A673 (cell line): Measurements from ENCODE around the gene TMC1. TPM values are rescaled to one million over a fixed set of nuclear protein-coding genes. Genes with fewer than 3 reads are reported as not detected.

Experiments used
- BruUV-seq: library from RNA; stranded (reverse); fragments of 400-500 nt; replicated peaks from 2 replicates; lab custom pipeline; 2021; lab: Mats Ljungman, UMichigan
- CTCF ChIA-PET: fragments of 300-600 bp; sonication (Branson Sonifier 250); formaldehyde crosslinking; loops from one replicate; lab custom pipeline; 2022; ENCODE audit warnings: antibody characterized with exemption; lab: Charles Lee
- POLR2A ChIA-PET: fragments of 300-600 bp; sonication (Branson Sonifier 250); formaldehyde crosslinking; loops from one replicate; lab custom pipeline; 2022; ENCODE audit warnings: antibody characterized with exemption; ENCODE audit not compliant: low non-redundant PET; lab: Charles Lee
- DNase-seq: peaks from one replicate; pipeline ENCODE4 v3.0.0-alpha.2; 2015; ENCODE audit warnings: low spot score
- H3K27ac ChIP-seq: fragments of 200-600 bp; sonication (generic); 2 replicates; pipeline ENCODE4 v1.5.1; 2016; ENCODE audit warnings: mixed run types, low read depth, mild to moderate bottlenecking, mixed read lengths, antibody characterized with exemption, low read length; ENCODE audit not compliant: poor library complexity, severe bottlenecking
- H3K27me3 ChIP-seq: fragments of 200-600 bp; sonication (generic); replicated peaks from 2 replicates; pipeline ENCODE4 v1.6.1; 2017; ENCODE audit warnings: mixed run types, low read depth, mild to moderate bottlenecking, mixed read lengths, antibody characterized with exemption, low read length; ENCODE audit not compliant: insufficient read depth, poor library complexity
- H3K36me3 ChIP-seq: fragments of 200-600 bp; sonication (generic); 2 replicates; pipeline ENCODE4 v1.6.1; 2016; ENCODE audit warnings: mixed run types, mild to moderate bottlenecking, mixed read lengths, antibody characterized with exemption, low read length; ENCODE audit not compliant: insufficient read depth, poor library complexity, severe bottlenecking
- H3K4me1 ChIP-seq: fragments of 200-600 bp; sonication (generic); 2 replicates; pipeline ENCODE4 v1.6.1; 2017; ENCODE audit warnings: mixed run types, mild to moderate bottlenecking, mixed read lengths, antibody characterized with exemption, low read length; ENCODE audit not compliant: insufficient read depth, poor library complexity, severe bottlenecking
- H3K4me3 ChIP-seq: fragments of 200-600 bp; sonication (generic); 2 replicates; pipeline ENCODE4 v1.5.1; 2016; ENCODE audit warnings: low read depth, mixed run types, mild to moderate bottlenecking, mixed read lengths, low read length; ENCODE audit not compliant: poor library complexity, severe bottlenecking
- H3K9me3 ChIP-seq: fragments of 200-600 bp; sonication (generic); 2 replicates; pipeline ENCODE4 v1.6.1; 2016; ENCODE audit warnings: mixed run types, low read depth, mild to moderate bottlenecking, mixed read lengths, antibody characterized with exemption, low read length; ENCODE audit not compliant: poor library complexity, severe bottlenecking
- EZH2 ChIP-seq: fragments of 200-600 bp; sonication (generic); IDR thresholded peaks from 2 replicates; pipeline ENCODE4 v1.6.1; 2017; ENCODE audit warnings: borderline replicate concordance, low read depth, mild to moderate bottlenecking, mixed read lengths, antibody characterized with exemption, low read length; ENCODE audit not compliant: poor library complexity, severe bottlenecking
- intact Hi-C: fragments of 100-400 bp; cut with micrococcal nuclease; formaldehyde crosslinking; loops from one replicate; pipeline ENCODE4 v1.10.0; 2022; ENCODE audit not compliant: unreplicated experiment
- total RNA-seq: library from RNA; stranded (reverse); gene quantifications from 2 replicates; pipeline ENCODE4 v1.2.3, GENCODE V29; 2021
- TF ChIP-seq, protein P1 (sequence below): fragments of 300-800, 200-600 bp; sonication (generic); conservative IDR thresholded peaks from 2 replicates; pipeline ENCODE4 v1.5.1; 2017; ENCODE audit warnings: low read depth, mild to moderate bottlenecking, antibody characterized with exemption, low read length, moderate library complexity, mixed read lengths

The TMC1 gene
- total RNA-seq, 1 experiment from 2014 or later, result 0.75 TPM

DNA sequence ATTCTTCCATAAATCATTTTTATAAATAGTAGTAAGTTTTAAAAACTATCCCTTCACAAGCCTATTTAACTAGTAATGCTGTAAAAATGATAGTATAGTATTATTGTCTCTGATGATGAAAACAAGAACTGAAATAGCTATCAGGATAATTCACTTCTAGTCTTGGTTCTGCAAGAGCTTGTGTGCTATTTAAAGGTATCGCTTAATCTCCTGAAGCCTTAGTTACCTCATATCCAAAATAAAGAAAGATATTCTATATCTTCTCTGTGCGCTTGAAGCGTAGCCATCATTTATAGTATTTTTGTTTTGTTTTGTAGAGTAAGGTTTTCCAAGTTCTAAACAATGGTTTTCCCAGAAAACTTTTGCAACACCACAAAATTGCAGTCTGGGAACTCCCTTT lies 180.1 kb downstream of the TMC1 start:
- intact Hi-C loops, result no loop called here
- no peak for DNase-seq
- ChIA-PET CTCF (no interaction called here), POLR2A (no interaction called here)
- Histone ChIP-seq H3K4me3 (no peak overlapping the region), H3K27ac (no peak overlapping the region), H3K9me3 (no peaks in the 10 kb centered on the region), H3K4me1 (no peaks in the 10 kb centered on the region), H3K36me3 (no peaks in the 10 kb centered on the region), H3K27me3 (no peaks in the 10 kb centered on the region)
- no TSS peak for BruUV-seq
- no peak for TF ChIP-seq EZH2
- TF ChIP-seq, protein P1, sequence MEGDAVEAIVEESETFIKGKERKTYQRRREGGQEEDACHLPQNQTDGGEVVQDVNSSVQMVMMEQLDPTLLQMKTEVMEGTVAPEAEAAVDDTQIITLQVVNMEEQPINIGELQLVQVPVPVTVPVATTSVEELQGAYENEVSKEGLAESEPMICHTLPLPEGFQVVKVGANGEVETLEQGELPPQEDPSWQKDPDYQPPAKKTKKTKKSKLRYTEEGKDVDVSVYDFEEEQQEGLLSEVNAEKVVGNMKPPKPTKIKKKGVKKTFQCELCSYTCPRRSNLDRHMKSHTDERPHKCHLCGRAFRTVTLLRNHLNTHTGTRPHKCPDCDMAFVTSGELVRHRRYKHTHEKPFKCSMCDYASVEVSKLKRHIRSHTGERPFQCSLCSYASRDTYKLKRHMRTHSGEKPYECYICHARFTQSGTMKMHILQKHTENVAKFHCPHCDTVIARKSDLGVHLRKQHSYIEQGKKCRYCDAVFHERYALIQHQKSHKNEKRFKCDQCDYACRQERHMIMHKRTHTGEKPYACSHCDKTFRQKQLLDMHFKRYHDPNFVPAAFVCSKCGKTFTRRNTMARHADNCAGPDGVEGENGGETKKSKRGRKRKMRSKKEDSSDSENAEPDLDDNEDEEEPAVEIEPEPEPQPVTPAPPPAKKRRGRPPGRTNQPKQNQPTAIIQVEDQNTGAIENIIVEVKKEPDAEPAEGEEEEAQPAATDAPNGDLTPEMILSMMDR, result no peak

DNA sequence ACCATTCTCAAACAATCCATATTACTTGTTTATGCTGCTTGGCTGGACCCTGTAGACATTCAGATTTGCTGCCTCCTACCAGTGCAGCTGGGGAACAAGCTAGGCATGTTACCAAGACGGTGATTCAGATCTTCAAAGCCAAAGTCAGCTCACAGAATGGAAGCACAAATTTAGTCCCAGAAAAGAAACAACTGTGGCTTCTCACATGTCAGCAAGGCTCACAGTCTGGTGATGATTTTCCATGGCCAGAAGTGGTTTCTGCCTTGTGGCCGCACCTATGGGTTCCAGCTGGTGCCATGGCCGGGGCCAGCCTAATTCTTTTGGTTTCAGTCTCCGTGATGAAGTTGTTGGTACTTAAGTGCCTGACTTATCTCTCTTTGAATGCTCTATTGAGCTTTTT lies 182.2 kb downstream of the TMC1 start:
- CTCF ChIA-PET, result no interaction called here
- BruUV-seq, result no TSS peak
- Histone ChIP-seq H3K27ac (no peak overlapping the region), H3K9me3 (no peaks in the 10 kb centered on the region), H3K36me3 (no peaks in the 10 kb centered on the region), H3K4me1 (no peaks in the 10 kb centered on the region), H3K27me3 (no peaks in the 10 kb centered on the region), H3K4me3 (no peak overlapping the region)
- intact Hi-C loops, result no loop called here
- POLR2A ChIA-PET, result no interaction called here
- TF ChIP-seq, protein P1, result no peak
- no peak for TF ChIP-seq EZH2
- no peak for DNase-seq

- Histone ChIP-seq H3K27ac (no peak overlapping the region), H3K36me3 (no peaks in the 10 kb centered on the region), H3K4me1 (no peaks in the 10 kb centered on the region), H3K4me3 (no peak overlapping the region), H3K27me3 (no peaks in the 10 kb centered on the region), H3K9me3 (no peaks in the 10 kb centered on the region)
- ChIA-PET POLR2A (no interaction called here), CTCF (no interaction called here)
- no peak for DNase-seq
- intact Hi-C loops, result no loop called here
- no peak for TF ChIP-seq EZH2
- TF ChIP-seq, protein P1, result no peak
- no TSS peak for BruUV-seq
Observed at GRCh38 chr9:72704688-72705375, 183.4 kb downstream of the TMC1 start.
